ENCODE results near the gene HACD4. TPM values are rescaled to one million over a fixed set of nuclear protein-coding genes. Genes with fewer than 3 reads are reported as not detected.

The HACD4 gene
- total and polyA plus RNA-seq, 2 of the 13 experiments (the other 11 are each of a cell fraction or from before 2014, with no cell fraction given) = not detected

- TF ChIP-seq PRDM15 (CRISPR knock-in tag; IDR thresholded peaks at IDR 0.05) (no peak), TCF12 (IDR thresholded peaks at IDR 0.05) (no peak), TCF12 (CRISPR knock-in tag; IDR thresholded peaks at IDR 0.05) (no peak)
These were observed 80.7 kb downstream of the HACD4 start (continued) for GRCh38 chr9:20950707-20951106.

Other genes with a start within 250 kb of the HACD4 start
- not detected in 2 replicates for gene IFNB1, start 46.3 kb upstream of the HACD4 start, total RNA-seq (2016; rRNA removed; fragmentation: Illumina TruSeq; extraction: Trizol)
- gene IFNB1, start 46.3 kb upstream of the HACD4 start, polyA plus RNA-seq (2011; rRNA removed) = not detected in 2 replicates
- not detected in 2 replicates for gene IFNW1, start 110.2 kb upstream of the HACD4 start, total RNA-seq (2016; rRNA removed; fragmentation: Illumina TruSeq; extraction: Trizol)
- gene IFNW1, start 110.2 kb upstream of the HACD4 start, polyA plus RNA-seq (2011; rRNA removed) = not detected in 2 replicates
- not detected in 2 replicates for gene IFNA21, start 135.0 kb upstream of the HACD4 start, total RNA-seq (2016; rRNA removed; fragmentation: Illumina TruSeq; extraction: Trizol)
- not detected in 2 replicates for gene IFNA21, start 135.0 kb upstream of the HACD4 start, polyA plus RNA-seq (2011; rRNA removed)
- not detected in 2 replicates for gene IFNA4, start 155.9 kb upstream of the HACD4 start, total RNA-seq (2016; rRNA removed; fragmentation: Illumina TruSeq; extraction: Trizol)
- not detected in 2 replicates for gene IFNA4, start 155.9 kb upstream of the HACD4 start, polyA plus RNA-seq (2011; rRNA removed)
- gene IFNA7, start 170.6 kb upstream of the HACD4 start, total RNA-seq (2016; rRNA removed; fragmentation: Illumina TruSeq; extraction: Trizol) = not detected in 2 replicates
- gene IFNA7, start 170.6 kb upstream of the HACD4 start, polyA plus RNA-seq (2011; rRNA removed) = not detected in 2 replicates
- gene IFNA10, start 175.5 kb upstream of the HACD4 start, total RNA-seq (2016; rRNA removed; fragmentation: Illumina TruSeq; extraction: Trizol) = not detected in 2 replicates
- not detected in 2 replicates for gene IFNA10, start 175.5 kb upstream of the HACD4 start, polyA plus RNA-seq (2011; rRNA removed)
- gene IFNA16, start 185.7 kb upstream of the HACD4 start, total RNA-seq (2016; rRNA removed; fragmentation: Illumina TruSeq; extraction: Trizol) = not detected in 2 replicates
- gene IFNA16, start 185.7 kb upstream of the HACD4 start, polyA plus RNA-seq (2011; rRNA removed) = not detected in 2 replicates
- gene IFNA17, start 196.6 kb upstream of the HACD4 start, total RNA-seq (2016; rRNA removed; fragmentation: Illumina TruSeq; extraction: Trizol) = not detected in 2 replicates
- gene IFNA17, start 196.6 kb upstream of the HACD4 start, polyA plus RNA-seq (2011; rRNA removed) = not detected in 2 replicates
- gene IFNA14, start 208.4 kb upstream of the HACD4 start, total RNA-seq (2016; rRNA removed; fragmentation: Illumina TruSeq; extraction: Trizol) = not detected in 2 replicates
- gene IFNA14, start 208.4 kb upstream of the HACD4 start, polyA plus RNA-seq (2011; rRNA removed) = not detected in 2 replicates